GM23338 (cell line): ENCODE data around the gene CCDC40. TPM values are rescaled to one million over a fixed set of nuclear protein-coding genes. Genes with fewer than 3 reads are reported as not detected.

Source experiments
- ATAC-seq: fragments of 200-7000 bp; cut with Tn5 transposase; 3 replicates; pipeline ENCODE4 v1.9.1; 2020
- DNase-seq: peaks from one replicate; pipeline ENCODE4 v3.0.0-alpha.2; 2015; ENCODE audit warnings: low spot score
- H2AFZ ChIP-seq: fragments of 200-600 bp; sonication (generic); 2 replicates; pipeline ENCODE4 v1.8.0; 2016; ENCODE audit warnings: antibody characterized with exemption, mild to moderate bottlenecking, moderate library complexity
- H3F3A ChIP-seq: fragments of 200-600 bp; sonication (generic); replicated peaks from 2 replicates; pipeline ENCODE4 v1.8.0; 2017; ENCODE audit warnings: antibody characterized with exemption, mixed run types, low read depth
- H3K27ac ChIP-seq: fragments of 200-600 bp; sonication (generic); 2 replicates; pipeline ENCODE4 v1.6.1; 2016; ENCODE audit warnings: low read depth
- H3K27me3 ChIP-seq: fragments of 200-600 bp; sonication (generic); 2 replicates; pipeline ENCODE4 v1.8.0; 2016; ENCODE audit warnings: mild to moderate bottlenecking, mixed run types, moderate library complexity; ENCODE audit not compliant: insufficient read depth
- H3K36me3 ChIP-seq: fragments of 200-600 bp; sonication (generic); 2 replicates; pipeline ENCODE4 v1.8.0; 2016; ENCODE audit warnings: mild to moderate bottlenecking; ENCODE audit not compliant: insufficient read depth
- H3K4me1 ChIP-seq: fragments of 200-600 bp; sonication (generic); 2 replicates; pipeline ENCODE4 v1.8.0; 2016; ENCODE audit warnings: mild to moderate bottlenecking, moderate library complexity; ENCODE audit not compliant: insufficient read depth
- H3K4me2 ChIP-seq: fragments of 200-600 bp; sonication (generic); 2 replicates; pipeline ENCODE4 v1.7.1; 2017; ENCODE audit warnings: mixed run types
- H3K4me3 ChIP-seq: fragments of 200-600 bp; sonication (generic); 2 replicates; pipeline ENCODE4 v1.6.1; 2016; ENCODE audit warnings: mixed run types
- H3K79me2 ChIP-seq: fragments of 200-600 bp; sonication (generic); replicated peaks from 2 replicates; pipeline ENCODE4 v1.8.0; 2017; ENCODE audit warnings: mild to moderate bottlenecking; ENCODE audit not compliant: insufficient read depth
- H3K9me2 ChIP-seq: fragments of 200-600 bp; sonication (generic); 2 replicates; pipeline ENCODE4 v1.8.0; 2017; ENCODE audit not compliant: insufficient read depth
- H4K20me1 ChIP-seq: fragments of 200-600 bp; sonication (generic); replicated peaks from 2 replicates; pipeline ENCODE4 v1.8.0; 2017; ENCODE audit warnings: mild to moderate bottlenecking; ENCODE audit not compliant: insufficient read depth
- H3K27ac Mint-ChIP-seq: 2 replicates; pipeline ENCODE4 v1.8.0; 2020; ENCODE audit warnings: inconsistent platforms, mild to moderate bottlenecking, moderate library complexity, mixed read lengths
- H3K27me3 Mint-ChIP-seq: 3 replicates; pipeline ENCODE4 v1.8.0; 2022; ENCODE audit warnings: low read depth, mild to moderate bottlenecking, moderate library complexity, mixed read lengths, inconsistent platforms; ENCODE audit not compliant: insufficient read depth, poor library complexity
- H3K36me3 Mint-ChIP-seq: 3 replicates; pipeline ENCODE4 v1.8.0; 2021; ENCODE audit warnings: low read depth, mild to moderate bottlenecking, inconsistent platforms, moderate library complexity, mixed read lengths
- H3K4me1 Mint-ChIP-seq: 3 replicates; pipeline ENCODE4 v1.8.0; 2020; ENCODE audit warnings: mild to moderate bottlenecking, inconsistent platforms, mixed read lengths
- H3K4me3 Mint-ChIP-seq: 3 replicates; pipeline ENCODE4 v1.8.0; 2021; ENCODE audit warnings: moderate library complexity, mild to moderate bottlenecking, inconsistent platforms, mixed read lengths
- H3K9me3 Mint-ChIP-seq: 3 replicates; pipeline ENCODE4 v1.8.0; 2020; ENCODE audit warnings: moderate library complexity, mild to moderate bottlenecking, inconsistent platforms, mixed read lengths
- CREB1 ChIP-seq: fragments of 250-450 bp; sonication (Bioruptor Pico); IDR thresholded peaks from 2 replicates; pipeline ENCODE4 v1.5.0; 2020; ENCODE audit warnings: low read depth, mild to moderate bottlenecking, moderate library complexity
- CTCF ChIP-seq, 2 experiments: fragments of 200-600 bp in 1 of 2; sonication (generic) in 1 of 2; conservative IDR thresholded peaks; 2 replicates each; pipeline versions ENCODE4 v1.5.1 to v1.6.1; 2016 to 2017; ENCODE audit warnings: antibody characterized with exemption in 2 of 2, low read depth in 2 of 2, mild to moderate bottlenecking in 2 of 2, moderate library complexity in 1 of 2
- ETS1 ChIP-seq: IDR thresholded peaks from 2 replicates; pipeline ENCODE4 v1.6.1; 2016; ENCODE audit warnings: antibody characterized with exemption
- EZH2 ChIP-seq: fragments of 200-600 bp; sonication (generic); IDR thresholded peaks from one replicate; pipeline ENCODE4 v1.8.0; 2017; ENCODE audit warnings: antibody characterized with exemption, mild to moderate bottlenecking, low read depth; ENCODE audit not compliant: unreplicated experiment
- NANOG ChIP-seq: IDR thresholded peaks from 2 replicates; pipeline ENCODE4 v1.6.1; 2016; ENCODE audit warnings: antibody characterized with exemption, borderline replicate concordance
- ZNF331 ChIP-seq: fragments of 250-450 bp; sonication (Bioruptor Pico); IDR thresholded peaks from 2 replicates; pipeline ENCODE4 v1.5.0; 2020; ENCODE audit warnings: low read depth, mild to moderate bottlenecking, moderate library complexity
- polyA plus RNA-seq: library from polyadenylated mRNA; unstranded; fragments of >200 nt; fragmentation: Nextera tagmentation; extraction: Ambion mirVana; gene quantifications from 2 replicates; pipeline ENCODE4 v1.2.1, GENCODE V29; 2016
- total RNA-seq: library from RNA; depleted of rRNA; stranded (reverse); fragments of >200 nt; shearing (Covaris generic); gene quantifications from 2 replicates; pipeline ENCODE4 v1.2.3, GENCODE V29; 2014

CCDC40 gene
- total and polyA plus RNA-seq, 2 experiments from 2014 or later: 7.6 to 8.1 TPM

GRCh38 chr17:80003969-80004368, 32.5 kb upstream of the CCDC40 start (continued):
- TF ChIP-seq CTCF (conservative IDR thresholded peaks at IDR 0.05; ENCODE audit: low read depth in 2 of 2): no peak
- no peak for TF ChIP-seq NANOG
- no peak for TF ChIP-seq ETS1
- TF ChIP-seq EZH2: no peak

GRCh38 chr17:80005360-80006338, 30.8 kb upstream of the CCDC40 start:
- no peak overlapping the region for H2AFZ ChIP-seq

More at GRCh38 chr17:80005360-80006338, 30.8 kb upstream of the CCDC40 start:
- Histone ChIP-seq H3K36me3 (no peaks in the 10 kb centered on the region; the same call in 1 of the 2 replicates), H3K4me2 (peak overlapping the region; percentile 85), H3F3A (peaks cover 5% of the 10 kb centered on the region; the same call in 1 of the 2 replicates), H3K4me3 (peak overlapping the region; percentile 59), H3K79me2 (peaks cover 20% of the 10 kb centered on the region), H4K20me1 (peaks cover 4% of the 10 kb centered on the region), H3K4me1 (peaks cover 8% of the 10 kb centered on the region), H3K27me3 (no peaks in the 10 kb centered on the region), H3K27ac (no peak overlapping the region; the same call in 1 of the 2 replicates), H3K9me2 (no peaks in the 10 kb centered on the region)
- Mint-ChIP-seq H3K4me3 (peak overlapping the region; percentile 72), H3K4me1 (peaks cover 11% of the 10 kb centered on the region), H3K9me3 (no peaks in the 10 kb centered on the region), H3K27ac (0 out of 2 replicates have a peak overlapping the region, but pooled peaks have one; percentile 5), H3K27me3 (peaks cover 10% of the 10 kb centered on the region), H3K36me3 (peaks cover 19% of the 10 kb centered on the region)
- ATAC-seq: peak; percentile 51
- DNase-seq: peak; percentile 73
- TF ChIP-seq CREB1 (CRISPR knock-in tag) (0 out of 2 replicates have a peak, but pooled peaks have one; percentile 23), ZNF331 (CRISPR knock-in tag) (no peak), CTCF (conservative IDR thresholded peaks at IDR 0.05; ENCODE audit: low read depth in 2 of 2) (peak; percentile 85 to 94)
